HepG2 (cell line): ENCODE data around the gene SLC29A3. TPM values are rescaled to one million over a fixed set of nuclear protein-coding genes. Genes with fewer than 3 reads are reported as not detected.

Experiments
- BCLAF1 ChIP-seq: fragments of 450-650 bp; IDR thresholded peaks from 2 replicates; pipeline ENCODE4 v1.6.1; 2017; ENCODE audit warnings: mild to moderate bottlenecking
- EP300 ChIP-seq, 3 experiments: sonication (generic) in 1 of 3; formaldehyde crosslinking in 1 of 3; IDR thresholded peaks; 2 replicates each; pipeline versions ENCODE4 v1.5.1 to v1.6.1; 2011 to 2020; ENCODE audit warnings: low read depth in 2 of 3, low read length in 2 of 3, borderline replicate concordance in 1 of 3, improper control_type of control experiment in 1 of 3, mild to moderate bottlenecking in 1 of 3, missing genetic modification reagents in 1 of 3, moderate library complexity in 1 of 3
- FIP1L1 ChIP-seq: fragments of 200-400 bp; formaldehyde crosslinking; IDR thresholded peaks from 2 replicates; pipeline ENCODE4 v1.6.1; 2018; ENCODE audit warnings: low read depth, mild to moderate bottlenecking, low read length, moderate library complexity, borderline replicate concordance; ENCODE audit not compliant: insufficient read depth
- HES4 ChIP-seq: sonication (generic); formaldehyde crosslinking; IDR thresholded peaks from 2 replicates; pipeline ENCODE4 v1.9.0; 2021; ENCODE audit warnings: mild to moderate bottlenecking, missing genetic modification reagents, borderline replicate concordance
- IRF9 ChIP-seq: sonication (generic); formaldehyde crosslinking; IDR thresholded peaks from 2 replicates; pipeline ENCODE4 v1.8.0; 2022; ENCODE audit warnings: missing genetic modification reagents, mild to moderate bottlenecking, borderline replicate concordance
- LCORL ChIP-seq, 2 experiments: fragments of 450-650 bp in 1 of 2; sonication (generic) in 1 of 2; formaldehyde crosslinking in 1 of 2; IDR thresholded peaks; 2 replicates each; pipeline versions ENCODE4 v1.5.0 to v1.6.1; 2017 to 2020; ENCODE audit warnings: antibody characterized with exemption in 1 of 2, missing genetic modification reagents in 1 of 2
- MAFK ChIP-seq, 2 experiments: IDR thresholded peaks in 1 of 2; conservative IDR thresholded peaks in 1 of 2; 2 replicates each; pipeline ENCODE4 v1.6.1; 2011; ENCODE audit warnings: improper control_type of control experiment in 2 of 2, low read length in 2 of 2
- MTF1 ChIP-seq: sonication (generic); formaldehyde crosslinking; IDR thresholded peaks from 2 replicates; pipeline ENCODE4 v1.5.0; 2020; ENCODE audit warnings: missing genetic modification reagents
- MYC ChIP-seq: sonication (generic); formaldehyde crosslinking; IDR thresholded peaks from 2 replicates; pipeline ENCODE4 v1.9.0; 2021; ENCODE audit warnings: missing genetic modification reagents, borderline replicate concordance
- NCOA1 ChIP-seq: sonication (generic); formaldehyde crosslinking; IDR thresholded peaks from 2 replicates; pipeline ENCODE4 v1.9.0; 2021; ENCODE audit warnings: missing genetic modification reagents
- SUZ12 ChIP-seq: fragments of 150-350 bp; IDR thresholded peaks from 2 replicates; pipeline ENCODE4 v1.6.1; 2014; ENCODE audit warnings: low read depth, low read length
- UBTF ChIP-seq: sonication (generic); formaldehyde crosslinking; IDR thresholded peaks from 2 replicates; pipeline ENCODE4 v1.4.0; 2020; ENCODE audit warnings: mild to moderate bottlenecking, missing genetic modification reagents
- ZBTB38 ChIP-seq: sonication (generic); formaldehyde crosslinking; IDR thresholded peaks from 2 replicates; pipeline ENCODE4 v1.5.1; 2020; ENCODE audit warnings: mild to moderate bottlenecking, missing genetic modification reagents
- ZC3H4 ChIP-seq: sonication (generic); formaldehyde crosslinking; IDR thresholded peaks from 2 replicates; pipeline ENCODE4 v1.4.0; 2020; ENCODE audit warnings: missing genetic modification reagents, borderline replicate concordance
- ZNF124 ChIP-seq: sonication (generic); formaldehyde crosslinking; IDR thresholded peaks from 2 replicates; pipeline ENCODE4 v1.4.0; 2020; ENCODE audit warnings: missing genetic modification reagents
- ZNF510 ChIP-seq: sonication (generic); formaldehyde crosslinking; IDR thresholded peaks from 2 replicates; pipeline ENCODE4 v1.4.0; 2020; ENCODE audit warnings: low read depth, mild to moderate bottlenecking, missing genetic modification reagents
- polyA plus RNA-seq, 8 experiments: library from polyadenylated mRNA; depleted of rRNA in 3 of 8; stranded (reverse) in 7 of 8; unstranded in 1 of 8; fragments of >200 nt; fragmentation: Illumina TruSeq in 4 of 8; extraction: Trizol in 4 of 8; gene quantifications; 2 replicates each; pipeline versions ENCODE4 v1.2.1 to v1.2.3, GENCODE V29; 2011 to 2016; ENCODE audit warnings: low read depth in 4 of 8, missing spikeins in 1 of 8, mixed read lengths in 1 of 8; ENCODE audit not compliant: insufficient read depth in 1 of 8
- total RNA-seq, 5 experiments: library from RNA; depleted of rRNA; stranded (reverse); fragments of >200 nt; fragmentation: Illumina TruSeq; extraction: Trizol; gene quantifications; 2 replicates each; pipeline ENCODE4 v1.2.3, GENCODE V29; 2016; ENCODE audit warnings: low read depth in 1 of 5
- TF ChIP-seq, protein P1 (sequence below): sonication (generic); formaldehyde crosslinking; IDR thresholded peaks from 2 replicates; pipeline ENCODE4 v1.4.0; 2020; ENCODE audit warnings: mild to moderate bottlenecking, missing genetic modification reagents
- TF ChIP-seq, protein P2 (sequence below): sonication (generic); formaldehyde crosslinking; IDR thresholded peaks from 2 replicates; pipeline ENCODE4 v1.4.0; 2020; ENCODE audit warnings: mild to moderate bottlenecking, missing genetic modification reagents

Gene SLC29A3
- total and polyA plus RNA-seq, 2 of the 13 experiments (the other 11 are each of a cell fraction or from before 2014, with no cell fraction given), result 8.6 to 11.8 TPM

- no peak for TF ChIP-seq BCLAF1
- TF ChIP-seq HES4 (CRISPR knock-in tag), result no peak
- peak; percentile 84 for TF ChIP-seq UBTF
- TF ChIP-seq FIP1L1, result no peak
- TF ChIP-seq ZNF124 (CRISPR knock-in tag), result no peak
- no peak for TF ChIP-seq SUZ12
- TF ChIP-seq ZBTB38 (CRISPR knock-in tag), result no peak
- TF ChIP-seq MAFK (conservative IDR thresholded peaks at IDR 0.05 in 1 of 2, IDR thresholded peaks at IDR 0.05 in 1 of 2; ENCODE audit: low read length in 2 of 2), result no peak
- no peak for TF ChIP-seq ZC3H4 (CRISPR knock-in tag)
- no peak for TF ChIP-seq NCOA1
- TF ChIP-seq, protein P1, sequence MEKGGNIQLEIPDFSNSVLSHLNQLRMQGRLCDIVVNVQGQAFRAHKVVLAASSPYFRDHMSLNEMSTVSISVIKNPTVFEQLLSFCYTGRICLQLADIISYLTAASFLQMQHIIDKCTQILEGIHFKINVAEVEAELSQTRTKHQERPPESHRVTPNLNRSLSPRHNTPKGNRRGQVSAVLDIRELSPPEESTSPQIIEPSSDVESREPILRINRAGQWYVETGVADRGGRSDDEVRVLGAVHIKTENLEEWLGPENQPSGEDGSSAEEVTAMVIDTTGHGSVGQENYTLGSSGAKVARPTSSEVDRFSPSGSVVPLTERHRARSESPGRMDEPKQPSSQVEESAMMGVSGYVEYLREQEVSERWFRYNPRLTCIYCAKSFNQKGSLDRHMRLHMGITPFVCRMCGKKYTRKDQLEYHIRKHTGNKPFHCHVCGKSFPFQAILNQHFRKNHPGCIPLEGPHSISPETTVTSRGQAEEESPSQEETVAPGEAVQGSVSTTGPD (CRISPR knock-in tag), result no peak
- TF ChIP-seq, protein P2, sequence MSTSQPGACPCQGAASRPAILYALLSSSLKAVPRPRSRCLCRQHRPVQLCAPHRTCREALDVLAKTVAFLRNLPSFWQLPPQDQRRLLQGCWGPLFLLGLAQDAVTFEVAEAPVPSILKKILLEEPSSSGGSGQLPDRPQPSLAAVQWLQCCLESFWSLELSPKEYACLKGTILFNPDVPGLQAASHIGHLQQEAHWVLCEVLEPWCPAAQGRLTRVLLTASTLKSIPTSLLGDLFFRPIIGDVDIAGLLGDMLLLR (CRISPR knock-in tag), result no peak
- TF ChIP-seq IRF9 (CRISPR knock-in tag), result peak; percentile 28; the same call in 1 of the 2 replicates
- TF ChIP-seq MYC (CRISPR knock-in tag), result no peak
- no peak for TF ChIP-seq ZNF510 (CRISPR knock-in tag)
- TF ChIP-seq LCORL (IDR thresholded peaks at IDR 0.05), result no peak
- peak; percentile 66 for TF ChIP-seq LCORL (CRISPR knock-in tag; IDR thresholded peaks at IDR 0.05)
- TF ChIP-seq EP300 (IDR thresholded peaks at IDR 0.05; ENCODE audit: low read depth in 2 of 2, low read length in 2 of 2), result no peak
- TF ChIP-seq EP300 (CRISPR knock-in tag; IDR thresholded peaks at IDR 0.05; ENCODE audit: borderline replicate concordance), result no peak
- no peak for TF ChIP-seq MTF1
Observed at GRCh38 chr10:71319042-71319799, at the start of gene SLC29A3 (continued).
